IPS DF 19.7 (cell line): ENCODE results near the gene STX1A.

Source experiments
- DNase-seq: peaks from one replicate; pipeline ENCODE4 v3.0.0-alpha.2; 2013; ENCODE audit warnings: low read depth, low spot score

Gene STX1A

GRCh38 chr7:73718905-73719805 is at the start of gene STX1A:
STX1A (minus strand) TSS chr7:73719669; CDS start chr7:73719631, 38 bp downstream.
- no peak for DNase-seq

DNA sequence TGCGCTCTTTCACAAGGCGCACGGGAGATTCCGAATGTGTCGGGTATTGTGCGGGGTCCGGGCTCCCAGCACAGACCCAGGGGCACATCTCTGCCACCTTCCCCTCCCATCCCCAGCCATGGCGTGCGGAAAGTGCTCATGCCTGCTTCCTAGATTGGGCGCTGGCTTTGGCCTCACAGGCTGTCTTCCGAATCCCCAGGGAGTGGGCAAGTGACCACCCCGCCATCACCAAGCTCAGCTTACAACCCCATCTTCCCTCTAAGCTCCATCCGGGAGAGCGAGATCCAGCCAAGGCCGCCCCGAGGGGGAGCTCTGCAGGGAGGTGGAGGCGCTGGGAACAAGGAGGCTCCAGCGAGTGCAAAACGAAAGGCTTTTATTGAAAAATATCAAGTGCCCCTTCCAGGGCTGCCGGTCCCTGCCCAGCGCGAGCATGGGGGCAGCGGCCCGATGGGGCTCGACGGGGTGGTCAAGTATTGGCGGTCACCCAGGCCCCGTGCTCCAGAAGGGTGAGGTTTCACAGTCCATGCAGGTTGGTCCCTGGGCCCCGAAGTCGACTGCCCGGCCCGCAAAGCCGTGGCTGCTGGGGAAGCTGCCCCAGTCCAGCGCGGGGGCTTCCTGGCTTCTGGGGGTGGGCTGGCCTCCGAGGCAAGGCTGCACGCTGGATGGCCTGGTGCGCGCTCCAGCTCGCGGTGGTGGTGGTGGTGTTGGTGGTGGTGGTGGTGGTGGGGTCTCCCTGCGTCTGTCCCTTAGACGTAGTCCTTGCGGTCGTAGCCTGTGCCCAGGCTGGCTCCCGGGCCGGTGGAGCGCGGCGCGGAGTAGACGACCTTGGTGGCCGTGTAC is 49.4 kb upstream of the STX1A start:
- no peak for DNase-seq

GRCh38 chr7:73766556-73767229 is 47.2 kb upstream of the STX1A start:
- no peak for DNase-seq

- DNase-seq: no peak
Measured at GRCh38 chr7:73762659-73762999, 43.2 kb upstream of the STX1A start.

- DNase-seq: no peak
Measured at GRCh38 chr7:73761854-73762658, 42.6 kb upstream of the STX1A start.

DNA sequence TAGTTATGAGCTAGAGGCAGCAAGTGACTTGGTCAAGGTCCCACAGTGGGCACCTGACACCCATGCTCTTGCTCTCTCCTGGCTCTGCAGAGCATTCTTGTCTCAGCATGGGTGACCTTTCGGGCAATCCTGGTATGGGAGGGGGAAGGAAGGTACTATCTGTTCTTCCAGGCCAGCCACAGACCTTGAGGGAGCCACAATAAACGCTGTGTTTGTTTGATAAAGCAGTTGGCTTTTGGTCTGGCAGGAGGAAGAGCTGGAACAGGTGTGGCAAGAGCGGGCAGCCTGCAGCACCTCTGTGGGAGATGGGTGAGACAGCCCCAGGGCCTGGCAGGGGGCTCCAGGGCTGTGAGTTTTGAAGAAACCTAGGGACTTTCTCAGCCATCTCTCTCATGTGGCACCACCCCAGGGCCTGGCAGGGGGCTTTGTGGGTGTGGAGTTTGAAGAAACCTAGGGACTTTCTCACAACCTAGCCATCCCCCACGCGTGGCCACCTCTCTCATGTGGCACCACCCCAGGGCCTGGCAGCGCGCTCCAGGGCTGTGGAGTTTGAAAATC is 39.2 kb upstream of the STX1A start:
- no peak for DNase-seq

DNA sequence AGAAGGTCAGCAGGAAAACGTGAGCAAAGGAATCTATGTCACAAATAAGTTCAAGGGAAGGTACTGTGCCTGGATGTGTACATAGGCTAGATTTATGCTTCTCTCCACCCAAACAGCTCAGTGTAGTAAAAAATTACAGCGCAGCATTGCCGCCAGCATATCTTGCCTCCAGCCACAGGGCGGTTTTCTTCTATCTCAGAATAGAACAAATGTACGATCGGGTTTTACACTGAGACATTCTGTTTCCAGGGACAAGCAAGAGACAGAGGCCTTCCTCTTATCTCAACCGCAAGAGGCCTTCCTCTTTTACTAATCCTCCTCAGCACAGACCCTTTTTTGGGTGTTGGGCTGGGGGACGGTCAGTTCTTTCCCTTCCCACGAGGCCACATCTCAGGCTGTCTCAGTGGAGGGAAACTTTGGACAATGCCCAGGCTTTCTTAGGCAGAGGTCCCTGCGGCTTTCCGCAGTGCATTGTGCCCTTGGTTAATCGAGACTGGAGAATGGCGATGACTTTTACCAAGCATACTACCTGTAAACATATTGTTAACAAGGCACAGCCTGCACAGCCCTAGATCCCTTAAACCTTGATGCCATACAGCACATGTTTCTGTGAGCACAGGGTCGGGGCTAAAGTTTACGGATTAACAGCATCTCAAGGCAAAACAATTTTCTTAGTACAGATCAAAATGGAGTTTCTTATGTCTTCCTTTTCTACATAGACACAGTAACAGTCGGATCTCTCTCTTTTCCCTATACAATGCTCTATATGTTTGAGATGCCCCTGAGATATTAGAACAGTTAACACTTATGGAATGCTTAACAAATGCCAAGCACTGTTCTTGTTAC is 30.7 kb upstream of the STX1A start:
- no peak for DNase-seq

- no peak for DNase-seq
Measured at GRCh38 chr7:73746378-73746777, 26.9 kb upstream of the STX1A start.

- peak; percentile 89 for DNase-seq
Measured at GRCh38 chr7:73742753-73743641, 23.5 kb upstream of the STX1A start.

DNA sequence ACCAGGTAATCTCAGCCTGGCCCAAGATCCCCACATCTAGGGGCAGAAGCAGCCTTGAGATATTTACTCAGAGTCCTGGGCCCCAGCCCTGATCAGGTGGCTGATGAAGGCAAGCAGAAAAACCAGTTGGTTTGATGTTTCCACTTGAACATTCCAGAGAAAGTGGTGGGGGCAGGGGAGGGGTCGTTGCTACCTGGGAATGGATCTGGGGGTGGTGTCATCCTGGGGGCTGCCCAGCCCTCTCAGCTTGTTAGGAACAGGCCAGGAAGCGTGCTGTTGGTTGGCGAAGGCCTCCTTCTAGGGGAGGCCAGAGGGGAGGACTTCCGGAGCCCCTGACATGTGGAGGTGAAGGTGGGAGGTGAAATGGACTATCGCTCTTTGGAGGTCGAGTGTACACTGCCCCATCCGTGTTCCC is 22.9 kb upstream of the STX1A start:
- DNase-seq: no peak

DNA sequence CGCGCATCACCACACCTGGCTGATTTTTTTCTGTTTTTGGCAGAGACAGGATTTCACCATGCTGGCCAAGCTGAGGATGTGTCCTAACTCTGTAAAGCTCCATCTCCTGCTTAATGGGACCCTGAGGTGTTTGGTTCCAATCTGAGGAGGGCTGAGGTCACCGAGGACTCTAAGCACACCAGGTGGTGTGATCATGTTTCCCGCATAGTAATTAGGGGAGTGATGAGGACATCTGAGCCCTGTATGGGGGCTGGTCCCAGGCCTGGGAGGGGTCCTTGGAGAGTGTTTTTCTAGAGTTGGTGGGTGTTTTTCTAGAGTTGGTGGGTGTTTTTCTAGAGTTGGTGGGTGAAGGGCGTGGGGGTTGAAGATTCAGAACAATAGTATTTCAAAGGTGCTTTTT is 22.1 kb upstream of the STX1A start:
- no peak for DNase-seq

- DNase-seq: no peak
Measured at GRCh38 chr7:73740771-73741170, 21.3 kb upstream of the STX1A start.

- DNase-seq: no peak
Measured at GRCh38 chr7:73740212-73740611, 20.7 kb upstream of the STX1A start.

DNA sequence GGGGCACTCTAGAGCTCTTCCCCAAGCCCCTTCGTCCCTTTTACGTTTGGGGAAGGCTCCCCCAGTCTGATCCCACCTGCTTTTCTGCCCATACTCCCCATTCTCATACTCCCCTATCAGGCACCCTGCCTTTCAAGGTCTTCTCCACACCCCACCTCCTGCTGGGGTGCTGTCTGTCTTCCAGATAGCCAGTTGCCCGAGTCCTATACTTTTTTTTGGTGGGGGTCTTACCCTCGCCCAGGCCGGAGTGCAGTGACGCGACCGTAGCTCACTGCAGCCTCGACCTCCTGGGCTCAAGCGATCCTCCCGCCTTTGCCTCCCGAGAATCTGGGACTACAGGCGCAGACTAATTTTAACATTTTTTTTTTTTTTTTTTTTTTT is 19.9 kb upstream of the STX1A start:
- DNase-seq: no peak

- DNase-seq: no peak
Measured at GRCh38 chr7:73738612-73739386, 19.3 kb upstream of the STX1A start, which contains the start of gene ABHD11. ABHD11 (minus strand) TSS chr7:73738802; CDS start chr7:73738770, 32 bp downstream.

DNA sequence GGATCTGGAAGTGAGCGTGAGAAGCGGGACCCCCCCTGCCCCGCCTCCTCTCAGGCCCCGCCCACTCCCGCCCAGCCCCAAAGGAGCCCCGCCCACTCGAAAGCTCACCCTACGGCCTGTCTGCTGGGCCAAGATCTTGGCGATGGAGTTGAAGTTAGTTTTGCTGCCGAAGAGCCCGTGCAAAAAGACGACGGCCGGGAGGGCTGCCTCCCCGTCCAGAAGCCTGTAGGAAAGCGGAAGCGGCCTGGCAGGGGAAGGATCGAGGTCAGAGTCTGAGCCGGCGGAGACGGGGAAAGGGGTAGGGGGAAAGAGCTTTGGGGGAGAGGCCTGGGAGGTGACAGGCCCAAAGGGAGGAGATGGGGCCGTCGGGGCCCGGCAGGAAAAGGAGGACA is 18.7 kb upstream of the STX1A start:
- no peak for DNase-seq

- no peak for DNase-seq
Measured at GRCh38 chr7:73737491-73738219, 18.2 kb upstream of the STX1A start.

- no peak for DNase-seq
Measured at GRCh38 chr7:73736885-73737284, 17.4 kb upstream of the STX1A start.
